Measurements from ENCODE around the gene SNRNP70.
A peak's percentile ranks its signal among the peaks of the same experiment; 100 is the strongest.
"Not testable (repeated sequence)": the region's sequence is repeated elsewhere in the genome, so short reads cannot be mapped to it uniquely, and the experiment has no call there.

SNRNP70 gene

GRCh38 chr19:49061445-49061844 lies 23.8 kb upstream of the SNRNP70 start:
- no peak for DNase-seq
- in situ Hi-C loops (cut with HindIII; ENCODE audit: low pct_ligation_motif_present, low pct_unique_long_range_greater_than_20kb, low sequenced_read_pairs) = no loop called here

- no peak for DNase-seq
- in situ Hi-C loops (cut with HindIII; ENCODE audit: low pct_ligation_motif_present, low pct_unique_long_range_greater_than_20kb, low sequenced_read_pairs) = no loop called here
These were observed 21.1 kb upstream of the SNRNP70 start for GRCh38 chr19:49064029-49064629.

- peak; percentile 35 for DNase-seq
- in situ Hi-C loops (cut with HindIII; ENCODE audit: low pct_ligation_motif_present, low pct_unique_long_range_greater_than_20kb, low sequenced_read_pairs) = no loop called here
These were observed 20.3 kb upstream of the SNRNP70 start, which contains the start of gene NTF4 for GRCh38 chr19:49064768-49065611. Gene NTF4, minus strand, starts transcription at chr19:49064818. Its CDS starts 2,821 bp downstream, at chr19:49061997.

- in situ Hi-C loops (cut with HindIII; ENCODE audit: low pct_ligation_motif_present, low pct_unique_long_range_greater_than_20kb, low sequenced_read_pairs) = no loop called here
- no peak for DNase-seq
These were observed 19.2 kb upstream of the SNRNP70 start for GRCh38 chr19:49065905-49066512.

- in situ Hi-C loops (cut with HindIII; ENCODE audit: low pct_ligation_motif_present, low pct_unique_long_range_greater_than_20kb, low sequenced_read_pairs) = no loop called here
- DNase-seq = no peak
These were observed 17.7 kb upstream of the SNRNP70 start for GRCh38 chr19:49067554-49067953.

- no peak for DNase-seq
- in situ Hi-C loops (cut with HindIII; ENCODE audit: low pct_ligation_motif_present, low pct_unique_long_range_greater_than_20kb, low sequenced_read_pairs) = no loop called here
These were observed 16.2 kb upstream of the SNRNP70 start for GRCh38 chr19:49069026-49069425.

- in situ Hi-C loops (cut with HindIII; ENCODE audit: low pct_ligation_motif_present, low pct_unique_long_range_greater_than_20kb, low sequenced_read_pairs) = no loop called here
- DNase-seq = no peak
These were observed 14.8 kb upstream of the SNRNP70 start for GRCh38 chr19:49070416-49070815.

- in situ Hi-C loops (cut with HindIII; ENCODE audit: low pct_ligation_motif_present, low pct_unique_long_range_greater_than_20kb, low sequenced_read_pairs) = no loop called here
- DNase-seq = no peak
These were observed 13.2 kb upstream of the SNRNP70 start for GRCh38 chr19:49071860-49072547.

- in situ Hi-C loops (cut with HindIII; ENCODE audit: low pct_ligation_motif_present, low pct_unique_long_range_greater_than_20kb, low sequenced_read_pairs) = no loop called here
These were observed 11.5 kb upstream of the SNRNP70 start for GRCh38 chr19:49073514-49074378.

GRCh38 chr19:49074869-49075268 lies 10.4 kb upstream of the SNRNP70 start:
- peak; percentile 66 for DNase-seq
- in situ Hi-C loops (cut with HindIII; ENCODE audit: low pct_ligation_motif_present, low pct_unique_long_range_greater_than_20kb, low sequenced_read_pairs) = not testable (repeated sequence)

More at GRCh38 chr19:49073514-49074378, 11.5 kb upstream of the SNRNP70 start:
- DNase-seq = peak; percentile 35

- in situ Hi-C loops (cut with HindIII; ENCODE audit: low pct_ligation_motif_present, low pct_unique_long_range_greater_than_20kb, low sequenced_read_pairs) = no loop called here
These were observed 4.9 kb upstream of the SNRNP70 start for GRCh38 chr19:49080392-49080791.

GRCh38 chr19:49081273-49081672 lies 4.0 kb upstream of the SNRNP70 start:
- in situ Hi-C loops (cut with HindIII; ENCODE audit: low pct_ligation_motif_present, low pct_unique_long_range_greater_than_20kb, low sequenced_read_pairs) = no loop called here
- no peak for DNase-seq

More at GRCh38 chr19:49080392-49080791, 4.9 kb upstream of the SNRNP70 start:
- DNase-seq = no peak

- DNase-seq = no peak
- in situ Hi-C loops (cut with HindIII; ENCODE audit: low pct_ligation_motif_present, low pct_unique_long_range_greater_than_20kb, low sequenced_read_pairs) = no loop called here
These were observed 838 bp upstream of the SNRNP70 start for GRCh38 chr19:49084206-49085019.

- no peak for DNase-seq
- in situ Hi-C loops (cut with HindIII; ENCODE audit: low pct_ligation_motif_present, low pct_unique_long_range_greater_than_20kb, low sequenced_read_pairs) = no loop called here
These were observed 599 bp downstream of the SNRNP70 start for GRCh38 chr19:49085868-49086232.

- no peak for DNase-seq
- in situ Hi-C loops (cut with HindIII; ENCODE audit: low pct_ligation_motif_present, low pct_unique_long_range_greater_than_20kb, low sequenced_read_pairs) = no loop called here
These were observed 1.0 kb downstream of the SNRNP70 start for GRCh38 chr19:49086296-49086695.

GRCh38 chr19:49091391-49092038 lies 6.3 kb downstream of the SNRNP70 start:
- in situ Hi-C loops (cut with HindIII; ENCODE audit: low pct_ligation_motif_present, low pct_unique_long_range_greater_than_20kb, low sequenced_read_pairs) = no loop called here
- no peak for DNase-seq

- in situ Hi-C loops (cut with HindIII; ENCODE audit: low pct_ligation_motif_present, low pct_unique_long_range_greater_than_20kb, low sequenced_read_pairs) = no loop called here
- no peak for DNase-seq
These were observed 7.4 kb downstream of the SNRNP70 start for GRCh38 chr19:49092686-49093085.
